SK-N-MC (cell line): ENCODE results near the gene PGBD4.

Source experiments
- EZH2 ChIP-seq: fragments of 200-600 bp; sonication (generic); IDR thresholded peaks from one replicate; pipeline ENCODE4 v1.6.1; 2017; ENCODE audit warnings: antibody characterized with exemption
- FOXP2 ChIP-seq: optimal IDR thresholded peaks from 2 replicates; pipeline ENCODE3; 2011; ENCODE audit warnings: mild to moderate bottlenecking, moderate library complexity; ENCODE audit not compliant: insufficient read depth; ENCODE audit errors: extremely low read length, control extremely low read depth
- POLR2AphosphoS5 ChIP-seq: IDR thresholded peaks from 2 replicates; pipeline ENCODE4 v1.6.1; 2012; ENCODE audit warnings: mild to moderate bottlenecking, low read depth, low read length, borderline replicate concordance

DNA sequence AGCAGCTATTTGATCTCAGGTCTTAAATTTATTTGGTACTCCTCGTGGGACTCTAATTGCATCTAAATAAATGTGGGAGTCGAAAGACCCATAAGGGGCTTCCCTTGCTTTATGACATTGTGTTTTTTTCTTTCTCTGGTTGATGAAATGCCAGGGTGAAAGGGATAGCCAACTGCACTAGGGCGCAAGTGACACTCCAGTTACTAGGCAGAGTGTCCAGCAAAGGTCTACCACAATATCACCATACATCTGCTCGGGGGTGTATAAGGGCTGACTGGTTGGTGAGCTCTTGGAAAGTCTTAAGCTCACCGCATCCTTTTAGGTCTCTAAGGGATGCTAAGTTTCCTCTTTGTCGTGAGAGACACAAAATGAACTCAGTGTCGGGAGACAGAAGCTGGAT lies 54.0 kb downstream of the PGBD4 start:
- TF ChIP-seq EZH2 (no peak), POLR2AphosphoS5 (no peak), FOXP2 (no peak)
